Ammon's horn (tissue), 1 donor: ENCODE data around the gene IGF1R.

Experiments used
- DNase-seq: peaks from one replicate; pipeline ENCODE4 v3.0.0-alpha.2; 2016; ENCODE audit warnings: low spot score

The IGF1R gene

DNA sequence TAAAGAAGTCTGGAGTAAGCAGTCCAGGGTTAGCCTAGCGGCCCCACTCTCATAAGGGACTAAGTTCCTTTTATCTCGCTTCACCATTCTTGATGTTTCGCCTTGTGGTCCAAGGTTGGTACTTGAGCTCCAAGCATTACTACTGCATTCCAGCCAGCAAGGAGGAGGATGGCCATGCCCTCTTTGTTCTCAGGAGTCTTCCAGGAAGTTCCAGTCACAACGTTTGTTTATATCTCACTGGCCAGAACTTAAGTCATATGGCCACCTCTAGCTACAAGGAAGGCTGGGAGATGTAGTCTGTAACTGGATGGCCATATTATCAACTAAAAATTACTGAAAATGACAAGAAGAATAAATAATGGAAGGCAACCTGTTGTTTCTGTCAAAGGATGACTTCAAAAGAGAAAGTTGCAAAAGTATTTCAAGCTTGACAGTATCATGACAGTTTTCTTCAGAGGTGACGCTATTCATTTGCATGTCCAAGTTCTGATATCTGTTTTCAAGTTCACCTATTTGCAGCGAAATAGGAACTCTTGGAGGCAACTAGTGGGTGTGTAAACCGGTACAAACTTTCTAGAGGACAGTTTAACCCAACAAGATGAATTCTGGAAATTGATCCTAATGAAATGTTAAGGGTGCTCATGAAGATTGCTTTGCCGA lies 240.6 kb downstream of the IGF1R start:
- no peak for DNase-seq

- DNase-seq = no peak
These were observed 241.8 kb downstream of the IGF1R start for GRCh38 chr15:98889930-98890695.

DNA sequence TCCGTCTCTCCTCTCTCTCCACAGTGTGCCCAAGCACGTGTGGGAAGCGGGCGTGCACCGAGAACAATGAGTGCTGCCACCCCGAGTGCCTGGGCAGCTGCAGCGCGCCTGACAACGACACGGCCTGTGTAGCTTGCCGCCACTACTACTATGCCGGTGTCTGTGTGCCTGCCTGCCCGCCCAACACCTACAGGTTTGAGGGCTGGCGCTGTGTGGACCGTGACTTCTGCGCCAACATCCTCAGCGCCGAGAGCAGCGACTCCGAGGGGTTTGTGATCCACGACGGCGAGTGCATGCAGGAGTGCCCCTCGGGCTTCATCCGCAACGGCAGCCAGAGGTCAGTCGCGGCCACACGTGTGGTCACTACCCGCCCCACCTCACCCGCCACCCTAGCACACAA lies 243.0 kb downstream of the IGF1R start:
- no peak for DNase-seq

GRCh38 chr15:98893401-98893800 lies 245.1 kb downstream of the IGF1R start:
- no peak for DNase-seq

GRCh38 chr15:98894312-98894711 lies 246.0 kb downstream of the IGF1R start:
- DNase-seq = no peak

DNA sequence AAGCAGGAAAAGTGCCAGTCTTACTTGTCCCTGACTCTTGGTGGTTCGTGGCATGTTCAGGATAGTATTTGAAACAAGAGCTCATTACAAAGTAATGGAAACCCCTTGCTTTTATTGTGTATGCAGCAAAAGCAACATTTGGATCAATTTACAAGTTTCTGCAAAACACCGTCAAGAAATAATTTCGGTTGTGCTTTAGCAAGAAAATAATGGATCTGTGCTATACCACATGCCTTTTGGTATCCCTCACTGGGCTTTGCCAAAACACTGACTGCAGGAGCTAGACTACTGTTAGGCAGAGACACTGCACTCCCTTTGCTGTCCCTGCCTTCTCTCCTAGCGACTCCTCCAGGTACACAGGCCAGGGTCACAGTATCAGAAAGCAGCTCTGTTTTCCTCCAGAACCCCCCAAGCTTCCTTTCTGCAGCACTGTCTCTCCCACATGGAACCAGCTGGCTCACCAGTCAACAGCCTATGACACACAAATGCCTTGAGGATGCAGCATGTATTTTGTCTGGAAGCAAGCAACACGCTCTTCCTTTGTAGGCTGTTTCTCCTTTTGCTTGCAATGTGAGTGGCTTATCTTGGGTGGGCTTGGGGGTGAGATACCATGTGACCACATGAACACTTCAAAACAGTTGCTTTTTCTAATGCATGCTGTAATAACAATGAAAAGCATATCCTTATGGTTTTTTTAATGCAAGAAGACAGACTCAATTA lies 247.8 kb downstream of the IGF1R start:
- no peak for DNase-seq

GRCh38 chr15:98896802-98897732 lies 248.7 kb downstream of the IGF1R start:
- DNase-seq = no peak

DNA sequence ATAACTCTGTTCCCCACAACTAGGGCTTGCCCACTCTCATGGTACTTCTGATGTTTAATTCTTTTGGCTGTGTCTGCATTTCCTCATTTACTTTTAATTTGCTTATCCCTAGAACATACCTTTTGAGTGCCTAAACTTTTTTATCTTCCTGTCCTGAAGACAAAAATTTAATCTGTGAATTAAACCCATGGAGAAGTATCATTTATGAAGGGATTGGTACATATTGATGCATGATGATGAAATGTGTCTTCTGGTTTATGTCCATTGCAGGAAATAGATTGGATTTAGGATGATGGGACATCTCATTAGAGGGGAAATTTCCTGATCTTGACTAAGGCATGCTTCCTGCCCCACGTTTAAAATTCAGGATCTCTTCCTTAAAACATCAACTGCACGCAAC lies 249.8 kb downstream of the IGF1R start:
- DNase-seq = no peak

DNA sequence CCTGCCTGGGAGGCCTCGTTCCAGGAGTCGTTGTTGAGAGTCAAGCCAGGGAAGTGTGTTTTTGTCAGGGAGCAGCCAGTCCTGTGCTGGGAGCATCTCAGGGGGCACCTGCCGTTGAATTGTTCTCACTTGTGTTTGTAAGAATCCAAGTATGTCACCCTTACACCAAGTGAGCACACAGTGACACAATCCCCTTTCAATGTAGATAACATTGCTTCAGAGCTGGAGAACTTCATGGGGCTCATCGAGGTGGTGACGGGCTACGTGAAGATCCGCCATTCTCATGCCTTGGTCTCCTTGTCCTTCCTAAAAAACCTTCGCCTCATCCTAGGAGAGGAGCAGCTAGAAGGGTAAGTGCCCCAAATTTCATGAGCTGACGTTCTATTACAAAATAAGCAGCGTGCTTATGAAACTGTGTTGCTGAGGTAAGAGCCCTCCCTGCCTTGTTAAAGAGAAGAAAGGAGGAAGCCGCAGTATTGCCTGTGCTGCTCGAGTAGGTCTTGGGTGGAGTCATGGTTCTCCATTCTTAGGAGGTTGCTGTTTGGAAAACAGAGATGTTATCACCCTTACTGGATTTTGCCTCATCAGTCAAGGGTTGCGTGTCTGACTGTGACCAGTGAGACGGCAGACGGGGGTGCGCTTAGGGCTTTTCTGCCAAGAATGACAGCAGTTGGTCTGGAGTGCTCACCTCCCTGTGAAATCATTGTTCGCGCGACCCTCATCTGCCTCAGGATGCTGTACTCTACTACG lies 251.1 kb downstream of the IGF1R start:
- no peak for DNase-seq

DNA sequence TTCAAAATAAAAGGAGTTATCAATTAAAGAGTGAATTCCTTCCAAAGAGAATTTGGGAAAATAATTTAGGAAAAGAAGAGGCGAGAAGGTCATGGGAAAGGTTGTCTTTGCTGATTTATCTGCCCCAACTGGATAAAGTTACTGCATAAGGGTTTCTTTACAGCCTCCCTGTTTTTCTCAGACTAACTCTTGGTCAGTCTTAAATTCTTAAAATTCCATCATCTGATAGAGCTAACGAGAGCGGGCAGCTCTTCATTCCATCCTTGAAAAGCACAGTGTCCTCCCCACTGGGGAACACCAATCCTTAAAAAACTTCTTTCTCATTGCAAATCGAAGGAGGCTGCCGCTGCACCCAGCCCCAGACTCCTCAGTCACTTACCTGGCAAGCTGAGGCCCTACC lies 252.0 kb downstream of the IGF1R start:
- no peak for DNase-seq

- DNase-seq = no peak
These were observed 253.2 kb downstream of the IGF1R start for GRCh38 chr15:98901434-98902072.

DNA sequence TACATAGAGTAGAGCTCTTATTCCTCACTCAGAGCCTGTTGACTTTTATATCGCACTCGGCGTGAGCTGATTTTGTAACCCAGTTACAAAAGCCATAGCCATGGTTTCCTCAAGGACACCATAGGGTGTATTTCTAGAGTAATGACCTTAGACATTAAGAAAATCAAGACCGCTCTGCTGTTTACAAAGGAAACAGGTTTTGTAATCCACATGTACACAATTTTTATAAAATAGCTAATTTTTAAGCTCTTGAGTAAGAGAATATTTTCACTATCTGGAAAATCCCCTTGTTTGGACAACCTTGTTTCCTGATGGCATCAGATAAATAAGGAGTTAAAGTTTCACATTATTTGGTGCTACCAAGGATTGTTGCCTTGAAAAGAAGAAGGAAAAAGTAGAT lies 254.6 kb downstream of the IGF1R start:
- DNase-seq = no peak

- DNase-seq = no peak
These were observed 255.2 kb downstream of the IGF1R start for GRCh38 chr15:98903377-98904018.

DNA sequence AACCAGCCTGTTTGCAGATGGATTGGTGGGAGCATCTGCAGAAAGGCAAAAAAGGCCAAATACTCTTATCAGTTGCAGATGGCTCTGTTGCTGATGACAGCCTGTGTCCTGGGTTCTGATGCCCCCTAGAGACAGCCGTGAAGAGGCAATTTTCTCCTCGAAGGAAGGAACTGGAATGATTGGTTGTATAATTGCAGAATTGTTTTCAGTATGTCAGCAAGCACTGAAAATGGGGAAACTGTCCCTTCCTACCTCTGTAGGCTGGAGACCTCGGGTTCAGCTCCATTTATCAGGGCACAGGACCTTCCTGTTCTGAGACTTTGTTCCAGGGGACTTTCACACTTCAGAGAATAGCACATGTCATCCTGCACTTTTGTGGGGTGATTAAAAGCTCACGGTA lies 256.2 kb downstream of the IGF1R start:
- DNase-seq = peak; percentile 87

DNA sequence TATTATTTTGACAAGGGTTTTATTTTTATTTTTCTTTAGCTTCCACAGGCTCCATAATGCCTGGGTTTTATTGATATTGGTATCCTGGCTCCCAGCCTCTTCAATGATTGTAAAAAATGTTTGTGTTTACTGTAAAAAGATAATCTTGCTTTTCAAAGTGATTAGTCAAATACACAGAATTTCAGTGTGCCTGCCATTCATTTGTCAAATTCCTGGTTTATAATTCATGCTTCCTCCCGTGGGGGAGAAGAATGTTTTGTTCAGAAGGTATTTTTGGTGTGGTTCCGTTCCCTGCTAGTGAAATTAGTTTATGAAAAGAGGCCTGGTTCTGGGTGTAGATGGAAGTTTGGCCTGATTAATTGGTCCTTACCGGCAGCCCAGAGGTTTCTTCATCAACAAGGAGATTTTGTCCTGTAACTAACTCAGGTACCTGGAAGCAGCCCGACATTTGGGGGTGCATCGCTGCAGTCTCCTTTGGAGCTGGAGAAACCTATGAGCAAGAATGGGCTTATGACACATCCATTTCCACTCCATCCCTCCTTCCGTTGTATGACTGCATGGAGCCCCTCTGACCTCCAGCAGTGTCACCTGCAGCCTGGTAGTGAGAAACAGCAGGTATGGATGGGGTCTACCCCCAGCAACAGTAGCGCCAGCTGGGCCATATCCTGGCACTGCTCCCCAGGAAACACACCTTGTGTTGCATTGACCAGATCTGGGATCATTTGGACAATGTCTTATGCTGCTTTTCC lies 257.8 kb downstream of the IGF1R start:
- no peak for DNase-seq

- DNase-seq = no peak
These were observed 258.4 kb downstream of the IGF1R start for GRCh38 chr15:98906712-98907083.

DNA sequence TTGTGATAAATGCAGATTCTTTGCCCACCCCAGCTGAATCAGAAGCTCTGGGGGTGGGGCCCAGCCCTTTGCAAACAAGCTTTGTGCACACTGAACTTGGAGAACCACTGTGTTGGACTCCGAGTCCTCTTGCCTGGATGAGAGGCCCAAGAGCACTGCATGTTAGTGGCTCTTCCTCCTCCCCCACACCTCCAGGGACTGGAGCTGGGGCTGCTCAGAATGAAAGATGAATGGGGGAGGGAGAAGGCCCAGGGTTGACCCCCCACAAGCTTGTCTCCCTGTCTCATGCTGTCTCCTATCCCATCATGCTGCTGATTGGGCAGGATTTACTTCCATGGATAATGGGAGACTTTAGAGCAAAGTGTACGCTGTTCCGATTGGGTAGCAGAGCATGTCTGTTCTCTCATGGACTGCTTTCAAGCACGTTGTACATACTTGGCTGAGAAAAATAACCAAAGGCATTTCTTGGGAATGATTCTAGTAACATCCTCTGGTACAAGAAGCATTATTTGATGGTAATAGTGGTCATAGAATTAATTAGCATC lies 259.7 kb downstream of the IGF1R start:
- no peak for DNase-seq

DNA sequence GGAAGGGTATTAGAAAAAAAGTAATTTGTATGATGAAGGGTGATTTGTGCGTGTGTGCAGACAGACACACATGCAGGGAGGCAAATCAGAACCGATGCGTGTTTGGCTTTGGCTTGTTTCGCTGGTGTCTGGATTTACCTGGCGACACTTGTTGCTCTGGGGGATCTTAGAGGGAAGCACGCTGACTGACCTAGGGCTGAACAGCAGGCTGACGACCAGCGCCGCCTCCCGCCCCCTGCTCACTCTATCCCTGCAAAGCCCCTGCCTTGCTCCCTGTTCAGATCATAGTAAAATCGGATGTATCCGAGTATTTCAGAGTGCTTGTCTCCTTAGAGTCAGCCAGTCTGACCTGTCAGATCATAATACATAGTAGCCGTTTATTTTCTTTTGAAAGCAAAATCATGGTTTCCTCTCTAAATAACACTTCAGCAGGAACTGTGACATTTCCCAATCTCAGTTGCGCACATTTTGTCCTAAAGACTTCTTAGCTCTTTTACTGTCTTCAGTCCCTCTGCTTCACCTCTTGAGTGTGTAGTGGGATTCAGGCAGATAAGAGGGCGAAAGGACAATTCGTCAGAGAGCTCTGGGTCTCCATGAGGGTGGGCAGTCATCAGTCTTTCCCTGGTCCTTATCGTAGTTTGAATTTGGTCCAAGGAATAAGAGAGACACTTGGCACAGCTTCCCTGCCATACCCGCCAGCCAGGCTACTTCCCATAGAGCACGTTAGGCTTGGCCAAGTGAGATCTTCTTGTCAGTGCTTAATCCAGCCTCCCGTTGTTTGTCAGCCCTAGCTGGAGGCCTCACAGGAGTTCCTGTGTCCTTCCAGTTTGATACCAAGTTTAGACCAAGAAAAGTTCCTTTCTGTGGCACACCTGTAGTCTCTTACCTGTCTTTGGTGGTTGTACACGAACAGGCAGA lies 261.9 kb downstream of the IGF1R start:
- DNase-seq = no peak
